Gastrocnemius medialis (tissue), 4 donors: ENCODE results near the gene URM1. TPM values are rescaled to one million over a fixed set of nuclear protein-coding genes. Genes with fewer than 3 reads are reported as not detected.

Experiments used
- ATAC-seq, 2 donors: fragments of 150-250 bp; one replicate each; pipeline ENCODE4 v1.9.1; 2016
- DNase-seq, 2 donors: peaks; one replicate each; pipeline ENCODE4 v3.0.0-alpha.2; 2019
- H3K27ac ChIP-seq, 4 donors: fragments of 200-600 bp; sonication (generic); 1 replicate in 1 of 4; 2 replicates in 3 of 4; pipeline ENCODE4 v1.5.1; 2016 to 2018; ENCODE audit warnings: mild to moderate bottlenecking in 2 of 4, moderate library complexity in 1 of 4
- H3K27me3 ChIP-seq, 3 donors: fragments of 200-600 bp; sonication (generic) in 2 of 3; 1 replicate in 1 of 3; 2 replicates in 2 of 3; pipeline versions ENCODE4 v1.5.1 to v1.6.0; 2016 to 2019; ENCODE audit warnings: mild to moderate bottlenecking in 1 of 3, moderate library complexity in 1 of 3
- H3K36me3 ChIP-seq, 2 donors: fragments of 200-600 bp; sonication (generic) in 1 of 2; one replicate each; pipeline ENCODE4 v1.5.1; 2017 to 2018
- H3K4me1 ChIP-seq, 2 donors: fragments of 200-600 bp; sonication (generic) in 1 of 2; one replicate each; pipeline ENCODE4 v1.5.1; 2016 to 2017; ENCODE audit warnings: mild to moderate bottlenecking in 2 of 2
- H3K4me3 ChIP-seq, 4 donors: fragments of 200-600 bp; sonication (generic) in 3 of 4; 1 replicate in 1 of 4; 2 replicates in 3 of 4; pipeline ENCODE4 v1.5.1; 2016 to 2019; ENCODE audit warnings: mild to moderate bottlenecking in 2 of 4
- H3K9me3 ChIP-seq, 3 donors: fragments of 200-600 bp; sonication (generic) in 2 of 3; 1 replicate in 1 of 3; 2 replicates in 2 of 3; pipeline ENCODE4 v1.5.1; 2016 to 2019
- POLR2A ChIP-seq, 2 donors: fragments of 450-650 bp; IDR thresholded peaks; one replicate each; pipeline ENCODE4 v1.6.1; 2017; ENCODE audit warnings: antibody characterized with exemption in 2 of 2, mild to moderate bottlenecking in 2 of 2, moderate library complexity in 2 of 2
- in situ Hi-C, 4 donors: fragments of 200-750 bp; cut with MboI; loops; one replicate each; pipeline versions ENCODE4 v1.15.0 to v1.8.0; 2017; ENCODE audit warnings: low sequenced_read_pairs in 4 of 4
- intact Hi-C: fragments of 100-400 bp; cut with DNase I; formaldehyde crosslinking; loops from one replicate; pipeline ENCODE4 v1.15.1; 2023; ENCODE audit warnings: low total_unique reads
- total RNA-seq, 4 donors: library from RNA; depleted of rRNA; stranded (reverse); fragments of >200 nt; gene quantifications; one replicate each; pipeline versions ENCODE4 v1.1.0 to v1.2.3, GENCODE V29; 2016
- TF ChIP-seq, protein P1 (sequence below), 5 experiments: fragments of 450-650 bp in 3 of 5; fragments of 200-600 bp in 2 of 5; sonication (generic) in 2 of 5; IDR thresholded peaks in 4 of 5; conservative IDR thresholded peaks in 1 of 5; 1 replicate in 4 of 5; 2 replicates in 1 of 5; pipeline ENCODE4 v1.5.1; 2016 to 2019; ENCODE audit warnings: antibody characterized with exemption in 5 of 5, mild to moderate bottlenecking in 3 of 5, moderate library complexity in 3 of 5

URM1 gene
- total RNA-seq, 4 donors from 2014 or later = 24.1 to 34.1 (median 32.9) TPM

DNA sequence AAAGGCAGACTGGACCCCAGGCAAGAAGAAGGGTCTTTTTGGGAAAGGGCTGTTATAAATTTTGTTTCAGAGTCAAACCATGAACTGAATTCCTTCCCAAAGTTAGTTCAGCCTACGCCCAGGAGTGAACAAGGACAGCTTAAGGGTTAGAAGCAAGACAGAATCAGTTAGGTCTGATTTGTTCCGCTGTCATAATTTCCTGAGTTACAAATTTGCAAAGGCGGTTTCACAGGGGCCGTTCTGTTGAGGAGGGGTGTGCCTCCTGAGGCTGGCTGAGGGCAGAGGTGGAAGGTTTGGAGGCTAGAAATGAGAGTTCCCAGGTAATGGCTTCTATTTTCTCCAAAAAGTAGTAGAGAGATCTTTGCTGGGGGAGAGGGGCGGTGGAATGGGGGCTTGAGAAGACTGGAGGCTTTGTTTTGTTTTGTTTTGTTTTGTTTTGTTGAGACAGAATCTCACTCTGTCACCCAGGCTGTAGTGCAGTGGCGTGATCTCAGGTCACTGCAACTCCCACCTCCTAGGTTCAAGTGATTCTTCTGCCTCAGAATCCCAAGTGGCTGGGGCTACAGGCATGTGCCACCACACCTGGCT lies 45.4 kb downstream of the URM1 start:
- ATAC-seq (no peak), DNase-seq (no peak)
- TF ChIP-seq, protein P1, sequence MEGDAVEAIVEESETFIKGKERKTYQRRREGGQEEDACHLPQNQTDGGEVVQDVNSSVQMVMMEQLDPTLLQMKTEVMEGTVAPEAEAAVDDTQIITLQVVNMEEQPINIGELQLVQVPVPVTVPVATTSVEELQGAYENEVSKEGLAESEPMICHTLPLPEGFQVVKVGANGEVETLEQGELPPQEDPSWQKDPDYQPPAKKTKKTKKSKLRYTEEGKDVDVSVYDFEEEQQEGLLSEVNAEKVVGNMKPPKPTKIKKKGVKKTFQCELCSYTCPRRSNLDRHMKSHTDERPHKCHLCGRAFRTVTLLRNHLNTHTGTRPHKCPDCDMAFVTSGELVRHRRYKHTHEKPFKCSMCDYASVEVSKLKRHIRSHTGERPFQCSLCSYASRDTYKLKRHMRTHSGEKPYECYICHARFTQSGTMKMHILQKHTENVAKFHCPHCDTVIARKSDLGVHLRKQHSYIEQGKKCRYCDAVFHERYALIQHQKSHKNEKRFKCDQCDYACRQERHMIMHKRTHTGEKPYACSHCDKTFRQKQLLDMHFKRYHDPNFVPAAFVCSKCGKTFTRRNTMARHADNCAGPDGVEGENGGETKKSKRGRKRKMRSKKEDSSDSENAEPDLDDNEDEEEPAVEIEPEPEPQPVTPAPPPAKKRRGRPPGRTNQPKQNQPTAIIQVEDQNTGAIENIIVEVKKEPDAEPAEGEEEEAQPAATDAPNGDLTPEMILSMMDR (IDR thresholded peaks at IDR 0.05 in 4 of 5, conservative IDR thresholded peaks at IDR 0.05 in 1 of 5) = no peak
- no peak for TF ChIP-seq POLR2A (IDR thresholded peaks at IDR 0.05)
- intact Hi-C loops (no loop called here), in situ Hi-C loops (loop anchor here in 2 of 4 donors (10.0 kb wide), 2 partner anchors 52 to 122 kb away; no protein-coding TSS in a partner anchor)
- H3K27ac ChIP-seq = no peak overlapping the region
- peaks cover 22 to 30% (median 24%) of the 10 kb centered on the region in 3 donors for H3K27me3 ChIP-seq
- H3K36me3 ChIP-seq = no peaks in the 10 kb centered on the region
- peaks cover 5 to 18% of the 10 kb centered on the region in 2 donors for H3K4me1 ChIP-seq
- H3K4me3 ChIP-seq = no peak overlapping the region
- H3K9me3 ChIP-seq = no peaks in the 10 kb centered on the region

DNA sequence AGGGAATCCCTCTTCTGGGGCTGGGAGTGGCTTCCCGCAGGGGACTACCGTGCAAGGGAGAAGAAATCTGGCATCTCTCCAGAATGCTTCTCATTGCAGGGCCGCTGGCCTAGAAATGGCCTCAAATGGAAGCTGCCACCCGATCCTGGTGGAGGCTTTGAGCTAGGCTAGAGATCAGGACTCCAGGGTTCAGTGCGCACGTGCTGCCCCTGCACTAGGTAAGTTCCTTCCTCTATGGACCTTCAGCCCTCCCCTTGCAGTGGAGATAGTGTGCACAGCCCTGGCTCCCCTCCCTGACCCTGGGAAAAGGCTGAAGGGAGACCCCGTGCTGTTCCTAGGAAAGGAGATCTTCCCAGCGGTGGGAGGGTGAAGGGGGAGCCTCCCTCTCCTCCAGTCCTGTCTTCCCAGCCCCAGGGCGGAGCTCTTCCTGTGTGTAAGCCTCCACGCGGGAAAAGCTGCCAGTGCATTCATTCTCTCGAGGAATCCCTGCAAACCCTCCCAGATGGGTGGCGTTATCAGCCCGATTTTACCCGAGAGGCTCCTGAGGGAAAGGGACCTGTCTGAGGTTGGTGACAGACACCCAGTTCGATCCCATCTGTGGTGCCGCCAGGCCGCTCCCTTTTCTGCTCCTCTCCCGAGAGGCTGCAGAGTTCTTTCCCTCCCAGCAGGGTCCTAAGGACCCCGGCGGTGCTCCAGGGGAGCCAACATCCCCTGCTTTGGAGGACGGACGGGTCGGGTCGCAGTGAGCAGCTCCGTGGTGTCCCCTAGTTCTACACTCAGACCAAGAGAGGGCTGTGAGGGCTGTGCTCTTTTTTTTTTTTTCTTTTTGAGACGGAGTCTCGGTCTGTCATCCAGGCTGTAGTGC lies 48.1 kb downstream of the URM1 start:
- H3K27me3 ChIP-seq = peaks cover 17 to 20% (median 19%) of the 10 kb centered on the region in 3 donors
- TF ChIP-seq, protein P1 (IDR thresholded peaks at IDR 0.05 in 4 of 5, conservative IDR thresholded peaks at IDR 0.05 in 1 of 5) = no peak
- TF ChIP-seq POLR2A (IDR thresholded peaks at IDR 0.05) = no peak
- peaks cover 5 to 18% of the 10 kb centered on the region in 2 donors for H3K4me1 ChIP-seq
- DNase-seq (no peak), ATAC-seq (no peak)
- intact Hi-C loops (no loop called here), in situ Hi-C loops (loop anchor here in 2 of 4 donors (10.0 kb wide), 2 partner anchors 54 to 124 kb away; no protein-coding TSS in a partner anchor)
- no peak overlapping the region for H3K27ac ChIP-seq
- H3K4me3 ChIP-seq = peak overlapping the region; percentile 60 to 99 (median 73)
- no peaks in the 10 kb centered on the region for H3K36me3 ChIP-seq
- no peaks in the 10 kb centered on the region for H3K9me3 ChIP-seq

DNA sequence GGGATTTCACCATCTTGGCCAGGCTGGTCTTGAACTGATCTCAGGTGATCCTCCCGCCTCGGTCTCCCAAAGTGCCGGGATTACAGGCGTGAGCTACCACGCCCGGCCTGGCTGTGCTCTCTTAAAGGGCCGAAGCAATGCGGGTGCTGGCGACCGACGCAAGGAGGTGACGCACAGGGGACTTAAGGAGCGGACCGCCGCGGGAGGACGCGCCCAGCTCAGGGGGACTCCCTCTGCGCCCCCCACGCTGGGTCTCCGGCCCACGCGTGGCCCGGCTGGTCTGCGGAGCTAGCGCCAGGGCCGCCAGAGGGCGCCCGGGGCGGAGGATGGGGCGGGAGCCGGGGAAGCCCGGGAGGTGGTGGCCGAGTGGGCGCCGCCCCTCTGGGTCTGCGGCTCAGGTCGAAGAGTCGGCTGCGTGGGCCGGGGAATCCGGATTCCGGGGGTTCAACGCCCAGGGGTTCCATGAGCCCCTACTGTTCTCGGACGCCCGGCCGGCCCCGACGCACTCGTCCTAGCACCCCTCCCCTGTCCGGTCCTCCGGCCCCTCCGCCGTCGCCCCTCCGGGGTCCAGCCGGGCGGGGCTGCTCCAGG lies 49.0 kb downstream of the URM1 start:
- ATAC-seq (peak; percentile 87 to 88), DNase-seq (peak in 1 of 2 donors; percentile 33)
- intact Hi-C loops = loop anchor here (2.0 kb wide), 1 partner anchor 57 kb away; no protein-coding TSS in a partner anchor
- TF ChIP-seq, protein P1 (IDR thresholded peaks at IDR 0.05 in 4 of 5, conservative IDR thresholded peaks at IDR 0.05 in 1 of 5) = peak; percentile 46 to 83 (median 68)
- no peak for TF ChIP-seq POLR2A (IDR thresholded peaks at IDR 0.05)
- Histone ChIP-seq H3K4me1 (peaks cover 5 to 18% of the 10 kb centered on the region in 2 donors), H3K27ac (peak overlapping the region; percentile 29 to 73 (median 50)), H3K36me3 (no peaks in the 10 kb centered on the region), H3K27me3 (peaks cover 12 to 17% (median 14%) of the 10 kb centered on the region in 3 donors), H3K4me3 (peak overlapping the region; percentile 60 to 99 (median 73)), H3K9me3 (no peaks in the 10 kb centered on the region)
- in situ Hi-C loops = no loop called here

DNA sequence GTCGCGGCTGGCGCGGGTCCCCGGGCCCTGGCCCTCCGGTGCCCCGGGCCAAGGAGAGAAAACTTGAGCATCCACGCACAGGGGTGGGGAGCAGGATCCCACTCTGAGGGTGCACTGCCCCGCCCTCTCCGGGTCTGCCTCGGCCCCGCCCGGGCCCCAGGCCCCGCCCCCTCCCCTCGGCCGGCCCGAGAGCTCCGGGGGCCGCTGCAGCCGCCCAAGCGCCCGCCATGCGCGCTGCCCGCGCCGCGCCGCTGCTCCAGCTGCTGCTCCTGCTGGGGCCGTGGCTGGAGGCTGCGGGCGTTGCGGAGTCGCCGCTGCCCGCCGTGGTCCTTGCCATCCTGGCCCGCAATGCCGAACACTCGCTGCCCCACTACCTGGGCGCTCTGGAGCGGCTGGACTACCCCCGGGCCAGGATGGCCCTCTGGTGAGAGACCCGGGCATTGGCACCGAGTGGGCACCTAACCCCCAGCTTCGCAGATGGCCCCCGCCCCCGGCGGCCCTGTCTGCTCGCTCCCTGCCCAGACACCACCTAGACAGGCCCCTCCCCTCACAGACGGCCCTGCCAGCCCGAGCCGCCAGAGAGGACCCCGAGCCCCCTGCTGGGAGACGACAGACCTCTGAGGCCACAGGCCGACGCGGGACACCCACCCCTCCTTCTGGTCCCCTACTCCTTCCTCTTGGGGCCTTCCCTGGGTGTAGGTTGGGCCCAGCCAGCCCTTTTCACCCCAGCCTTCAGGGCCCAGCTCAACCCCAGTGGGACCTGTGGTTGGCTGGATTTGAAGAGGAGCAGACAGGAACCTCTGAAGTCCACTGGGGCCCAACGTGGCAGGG lies 49.7 kb downstream of the URM1 start, which contains the start of gene CERCAM:
Gene CERCAM, plus strand, starts transcription at position 207 of the 831 bp plus-strand sequence. Its CDS starts 21 bp downstream, at position 228.
- no peak for TF ChIP-seq POLR2A (IDR thresholded peaks at IDR 0.05)
- TF ChIP-seq, protein P1 (IDR thresholded peaks at IDR 0.05 in 4 of 5, conservative IDR thresholded peaks at IDR 0.05 in 1 of 5) = no peak
- Histone ChIP-seq H3K4me3 (peak within 1 kb of the TSS; percentile 60 to 99 (median 73)), H3K27ac (peak within 1 kb of the TSS; percentile 33 to 73 (median 60)), H3K27me3 (peaks cover 9 to 17% (median 14%) of the 10 kb centered on the region in 3 donors), H3K9me3 (no peaks in the 10 kb centered on the region), H3K36me3 (no peaks in the 10 kb centered on the region), H3K4me1 (peaks cover 5 to 18% of the 10 kb centered on the region in 2 donors)
- no peak for DNase-seq
- ATAC-seq = peak; percentile 76 to 79
- in situ Hi-C loops = no loop called here
- intact Hi-C loops = loop anchor here (2.0 kb wide), 1 partner anchor 58 kb away; no protein-coding TSS in a partner anchor
